Mesendoderm (in vitro differentiated cells): Measurements from ENCODE around the gene NR3C2.

Experiments
- DNase-seq: peaks from one replicate; pipeline ENCODE4 v3.0.0; 2013
- H2AK5ac ChIP-seq: 2 replicates; pipeline ENCODE4 v1.6.1; 2013; ENCODE audit warnings: low read length, inconsistent platforms
- H2BK120ac ChIP-seq: 2 replicates; pipeline ENCODE4 v1.6.1; 2013; ENCODE audit warnings: low read depth, mild to moderate bottlenecking, low read length, moderate library complexity, mixed read lengths
- H2BK15ac ChIP-seq: replicated peaks from 2 replicates; pipeline ENCODE4 v1.6.1; 2013; ENCODE audit warnings: low read depth, mild to moderate bottlenecking, moderate library complexity
- H2BK5ac ChIP-seq: 2 replicates; pipeline ENCODE4 v1.6.1; 2013; ENCODE audit warnings: low read length, inconsistent platforms
- H3K18ac ChIP-seq: 2 replicates; pipeline ENCODE4 v1.6.1; 2013; ENCODE audit warnings: mild to moderate bottlenecking, low read length, mixed read lengths
- H3K23ac ChIP-seq: one replicate; pipeline ENCODE4 v1.6.1; 2013; ENCODE audit warnings: low read length
- H3K27ac ChIP-seq: 2 replicates; pipeline ENCODE4 v1.5.1; 2013; ENCODE audit warnings: low read depth, mild to moderate bottlenecking, inconsistent platforms, low read length, moderate library complexity
- H3K27me3 ChIP-seq: 2 replicates; pipeline ENCODE4 v1.6.1; 2013; ENCODE audit warnings: low read length, control low read depth, mild to moderate bottlenecking, inconsistent platforms; ENCODE audit not compliant: insufficient read depth, poor library complexity
- H3K36me3 ChIP-seq: 2 replicates; pipeline ENCODE4 v1.6.1; 2013; ENCODE audit warnings: low read length, inconsistent platforms; ENCODE audit not compliant: control insufficient read depth, insufficient read depth
- H3K4ac ChIP-seq: one replicate; pipeline ENCODE4 v1.6.1; 2013; ENCODE audit warnings: low read depth, mild to moderate bottlenecking, low read length, moderate library complexity
- H3K4me1 ChIP-seq: 2 replicates; pipeline ENCODE4 v1.6.1; 2013; ENCODE audit warnings: low read depth, low read length, inconsistent platforms; ENCODE audit not compliant: control insufficient read depth
- H3K4me2 ChIP-seq: 2 replicates; pipeline ENCODE4 v1.6.1; 2013; ENCODE audit warnings: low read length
- H3K4me3 ChIP-seq: 2 replicates; pipeline ENCODE4 v1.5.1; 2013; ENCODE audit warnings: mild to moderate bottlenecking, low read length
- H3K56ac ChIP-seq: one replicate; pipeline ENCODE4 v1.6.1; 2013; ENCODE audit warnings: low read length
- H3K79me1 ChIP-seq: 2 replicates; pipeline ENCODE4 v1.6.1; 2013; ENCODE audit warnings: low read length, inconsistent platforms
- H3K79me2 ChIP-seq: 2 replicates; pipeline ENCODE4 v1.6.1; 2013; ENCODE audit warnings: mild to moderate bottlenecking, low read length; ENCODE audit not compliant: control insufficient read depth, insufficient read depth
- H3K9ac ChIP-seq: 2 replicates; pipeline ENCODE4 v1.6.1; 2013; ENCODE audit warnings: low read length, inconsistent platforms
- H4K5ac ChIP-seq: one replicate; pipeline ENCODE4 v1.6.1; 2013; ENCODE audit warnings: low read length
- H4K8ac ChIP-seq: one replicate; pipeline ENCODE4 v1.6.1; 2013; ENCODE audit warnings: low read depth, mild to moderate bottlenecking, control low read depth, low read length, moderate library complexity
- WGBS: extraction: QIAGEN DNeasy Blood & Tissue Kit; methylation state at CpG from one replicate; pipeline ENCODE4 v1.1.7; 2013; ENCODE audit warnings: low lambda C conversion rate, missing lambda C conversion rate; ENCODE audit not compliant: insufficient coverage; ENCODE audit errors: extremely low coverage; 5-methylcytosine and 5-hydroxymethylcytosine counted together

The NR3C2 gene

GRCh38 chr4:148300877-148301276, 141.3 kb downstream of the NR3C2 start:
- Histone ChIP-seq H2AK5ac (no peak overlapping the region), H3K79me2 (no peaks in the 10 kb centered on the region), H3K36me3 (no peaks in the 10 kb centered on the region), H3K4me1 (no peaks in the 10 kb centered on the region), H3K79me1 (no peaks in the 10 kb centered on the region), H4K5ac (no peak overlapping the region), H3K18ac (no peak overlapping the region), H3K27me3 (no peaks in the 10 kb centered on the region), H3K27ac (no peak overlapping the region), H3K56ac (no peak overlapping the region), H4K8ac (no peak overlapping the region), H2BK5ac (no peak overlapping the region), H3K4ac (no peak overlapping the region), H2BK120ac (no peak overlapping the region), H2BK15ac (no peak overlapping the region), H3K9ac (no peak overlapping the region), H3K4me3 (no peak overlapping the region), H3K4me2 (no peak overlapping the region), H3K23ac (no peak overlapping the region)
- WGBS: no CpG with 5 or more reads among the region's 1 CpG
- peak; percentile 63 for DNase-seq

GRCh38 chr4:148299337-148299736, 142.9 kb downstream of the NR3C2 start:
- no peak overlapping the region for H2AK5ac ChIP-seq
- H4K8ac ChIP-seq: no peak overlapping the region
- H4K5ac ChIP-seq: no peak overlapping the region
- H3K4me2 ChIP-seq: no peak overlapping the region
- H3K18ac ChIP-seq: no peak overlapping the region
- H2BK120ac ChIP-seq: no peak overlapping the region
- no peak overlapping the region for H2BK5ac ChIP-seq
- no peaks in the 10 kb centered on the region for H3K36me3 ChIP-seq
- no peak overlapping the region for H2BK15ac ChIP-seq
- H3K79me1 ChIP-seq: no peaks in the 10 kb centered on the region
- no peak for DNase-seq
- no peak overlapping the region for H3K4ac ChIP-seq
- H3K9ac ChIP-seq: no peak overlapping the region
- H3K27ac ChIP-seq: no peak overlapping the region
- H3K23ac ChIP-seq: no peak overlapping the region
- H3K4me1 ChIP-seq: no peaks in the 10 kb centered on the region
- no peak overlapping the region for H3K4me3 ChIP-seq
- WGBS: no CpG with 5 or more reads among the region's 9 CpGs
- no peak overlapping the region for H3K56ac ChIP-seq
- no peaks in the 10 kb centered on the region for H3K27me3 ChIP-seq
- H3K79me2 ChIP-seq: no peaks in the 10 kb centered on the region

- no peaks in the 10 kb centered on the region for H3K27me3 ChIP-seq
- no peak overlapping the region for H2AK5ac ChIP-seq
- DNase-seq: no peak
Observed at GRCh38 chr4:148296498-148296897, 145.7 kb downstream of the NR3C2 start.

GRCh38 chr4:148295642-148296041, 146.6 kb downstream of the NR3C2 start:
- Histone ChIP-seq H3K56ac (no peak overlapping the region), H3K4me2 (no peak overlapping the region)

More at GRCh38 chr4:148296498-148296897, 145.7 kb downstream of the NR3C2 start:
- Histone ChIP-seq H3K4me3 (no peak overlapping the region), H3K4me1 (no peaks in the 10 kb centered on the region), H3K4ac (no peak overlapping the region), H2BK120ac (no peak overlapping the region), H3K79me1 (no peaks in the 10 kb centered on the region), H3K56ac (no peak overlapping the region), H3K18ac (no peak overlapping the region), H3K79me2 (no peaks in the 10 kb centered on the region), H2BK15ac (no peak overlapping the region), H4K5ac (no peak overlapping the region), H3K27ac (no peak overlapping the region), H3K4me2 (no peak overlapping the region), H2BK5ac (no peak overlapping the region), H3K36me3 (no peaks in the 10 kb centered on the region), H4K8ac (no peak overlapping the region), H3K9ac (no peak overlapping the region), H3K23ac (no peak overlapping the region)
- no CpG with 5 or more reads among the region's 2 CpGs for WGBS

GRCh38 chr4:148293571-148293970, 148.6 kb downstream of the NR3C2 start:
- H2BK15ac ChIP-seq: no peak overlapping the region
- WGBS: no CpG with 5 or more reads among the region's 1 CpG

More at GRCh38 chr4:148295642-148296041, 146.6 kb downstream of the NR3C2 start:
- Histone ChIP-seq H3K36me3 (no peaks in the 10 kb centered on the region), H3K27me3 (no peaks in the 10 kb centered on the region), H3K23ac (no peak overlapping the region), H3K27ac (no peak overlapping the region), H3K79me1 (no peaks in the 10 kb centered on the region), H4K5ac (no peak overlapping the region), H2BK5ac (no peak overlapping the region), H3K9ac (no peak overlapping the region), H3K4me1 (no peaks in the 10 kb centered on the region), H4K8ac (no peak overlapping the region), H3K4me3 (no peak overlapping the region), H3K79me2 (no peaks in the 10 kb centered on the region), H2BK15ac (no peak overlapping the region), H3K18ac (no peak overlapping the region), H3K4ac (no peak overlapping the region), H2AK5ac (no peak overlapping the region), H2BK120ac (no peak overlapping the region)
- no CpG with 5 or more reads among the region's 1 CpG for WGBS
- no peak for DNase-seq

GRCh38 chr4:148292686-148293085, 149.5 kb downstream of the NR3C2 start:
- Histone ChIP-seq H2AK5ac (no peak overlapping the region), H3K9ac (no peak overlapping the region), H3K4me1 (no peaks in the 10 kb centered on the region), H3K79me1 (no peaks in the 10 kb centered on the region), H3K36me3 (no peaks in the 10 kb centered on the region), H3K23ac (no peak overlapping the region), H3K4me3 (no peak overlapping the region), H3K79me2 (no peaks in the 10 kb centered on the region), H2BK120ac (no peak overlapping the region), H4K8ac (no peak overlapping the region), H3K27me3 (no peaks in the 10 kb centered on the region), H2BK5ac (no peak overlapping the region), H3K27ac (no peak overlapping the region), H3K56ac (no peak overlapping the region), H2BK15ac (no peak overlapping the region), H3K4me2 (no peak overlapping the region), H3K18ac (no peak overlapping the region), H3K4ac (no peak overlapping the region), H4K5ac (no peak overlapping the region)
- no CpG with 5 or more reads among the region's 1 CpG for WGBS
- DNase-seq: no peak

More at GRCh38 chr4:148293571-148293970, 148.6 kb downstream of the NR3C2 start:
- no peak overlapping the region for H4K8ac ChIP-seq
- no peak overlapping the region for H3K4me2 ChIP-seq
- no peak overlapping the region for H2AK5ac ChIP-seq
- no peaks in the 10 kb centered on the region for H3K79me2 ChIP-seq
- H3K56ac ChIP-seq: no peak overlapping the region
- no peak overlapping the region for H3K23ac ChIP-seq
- H2BK5ac ChIP-seq: no peak overlapping the region
- no peak overlapping the region for H2BK120ac ChIP-seq
- no peaks in the 10 kb centered on the region for H3K36me3 ChIP-seq
- H3K4ac ChIP-seq: no peak overlapping the region
- DNase-seq: no peak
- H3K4me3 ChIP-seq: no peak overlapping the region
- H3K18ac ChIP-seq: no peak overlapping the region
- H3K27ac ChIP-seq: no peak overlapping the region
- no peaks in the 10 kb centered on the region for H3K27me3 ChIP-seq
- no peak overlapping the region for H3K9ac ChIP-seq
- no peaks in the 10 kb centered on the region for H3K4me1 ChIP-seq
- H3K79me1 ChIP-seq: no peaks in the 10 kb centered on the region
- no peak overlapping the region for H4K5ac ChIP-seq
